Upper lobe of left lung (tissue), 4 donors: ENCODE measurements around the gene ISX.

Experiments used
- CTCF ChIP-seq, 6 experiments: fragments of 450-650 bp in 4 of 6; fragments of 200-600 bp in 2 of 6; sonication (generic) in 2 of 6; IDR thresholded peaks; one replicate each; pipeline ENCODE4 v1.5.1; 2016 to 2019; ENCODE audit warnings: antibody characterized with exemption in 6 of 6
- EP300 ChIP-seq, 4 donors: sonication (generic); formaldehyde crosslinking; IDR thresholded peaks; one replicate each; pipeline ENCODE4 v1.5.1; 2017; ENCODE audit warnings: antibody characterized with exemption in 4 of 4, control low read depth in 2 of 4
- POLR2AphosphoS5 ChIP-seq, 2 donors: sonication (generic); formaldehyde crosslinking; IDR thresholded peaks; one replicate each; pipeline ENCODE4 v1.5.1; 2017; ENCODE audit warnings: antibody characterized with exemption in 2 of 2

- TF ChIP-seq POLR2AphosphoS5 (IDR thresholded peaks at IDR 0.05) (no peak), CTCF (IDR thresholded peaks at IDR 0.05) (no peak), EP300 (IDR thresholded peaks at IDR 0.05) (no peak)
These were observed 26.4 kb downstream of the ISX start for GRCh38 chr22:35092406-35092805.
